Breast epithelium (tissue), 4 donors: Measurements from ENCODE around the gene CCDC54. TPM values are rescaled to one million over a fixed set of nuclear protein-coding genes. Genes with fewer than 3 reads are reported as not detected.

ENCODE experiments used
- DNase-seq, 2 donors: peaks; one replicate each; pipeline ENCODE4 v3.0.0-alpha.2; 2019; ENCODE audit warnings: low spot score in 2 of 2
- H3K27ac ChIP-seq, 2 donors: fragments of 200-600 bp; sonication (generic) in 1 of 2; one replicate each; pipeline ENCODE4 v1.5.1; 2016 to 2019; ENCODE audit warnings: mild to moderate bottlenecking in 1 of 2
- H3K27me3 ChIP-seq, 2 donors: fragments of 200-600 bp; sonication (generic) in 1 of 2; one replicate each; pipeline versions ENCODE4 v1.5.1 to v1.6.0; 2017 to 2019; ENCODE audit warnings: control low read depth in 1 of 2, mild to moderate bottlenecking in 1 of 2
- H3K36me3 ChIP-seq: fragments of 200-600 bp; one replicate; pipeline ENCODE4 v1.5.1; 2019
- H3K4me1 ChIP-seq, 2 donors: fragments of 200-600 bp; sonication (generic); one replicate each; pipeline ENCODE4 v1.5.1; 2016 to 2019; ENCODE audit warnings: control low read depth in 1 of 2
- H3K4me3 ChIP-seq, 3 donors: fragments of 200-600 bp; sonication (generic); 1 replicate in 2 of 3; 2 replicates in 1 of 3; pipeline ENCODE4 v1.5.1; 2016 to 2019; ENCODE audit warnings: mild to moderate bottlenecking in 3 of 3, moderate library complexity in 2 of 3
- H3K9me3 ChIP-seq, 2 donors: fragments of 200-600 bp; sonication (generic) in 1 of 2; one replicate each; pipeline ENCODE4 v1.5.1; 2016 to 2019; ENCODE audit warnings: control low read depth in 1 of 2
- CTCF ChIP-seq, 3 donors: fragments of 450-650 bp; IDR thresholded peaks; one replicate each; pipeline ENCODE4 v1.5.1; 2016 to 2017; ENCODE audit warnings: antibody characterized with exemption in 3 of 3, mild to moderate bottlenecking in 3 of 3, moderate library complexity in 3 of 3
- POLR2A ChIP-seq: fragments of 450-650 bp; IDR thresholded peaks from one replicate; pipeline ENCODE4 v1.6.1; 2016; ENCODE audit warnings: antibody characterized with exemption, mild to moderate bottlenecking, moderate library complexity
- POLR2AphosphoS5 ChIP-seq, 3 donors: sonication (generic); formaldehyde crosslinking; IDR thresholded peaks; one replicate each; pipeline ENCODE4 v1.6.1; 2017; ENCODE audit warnings: antibody characterized with exemption in 3 of 3
- intact Hi-C: fragments of 100-400 bp; cut with DNase I; formaldehyde crosslinking; loops from one replicate; pipeline ENCODE4 v1.15.1; 2023; ENCODE audit warnings: low total_unique reads
- total RNA-seq, 3 donors: library from RNA; depleted of rRNA; stranded (reverse); fragments of >200 nt; gene quantifications; one replicate each; pipeline ENCODE4 v1.1.0, GENCODE V29; 2016

The CCDC54 gene
- total RNA-seq, 3 donors from 2014 or later, result 0.33 TPM; not detected in 2

- no peak overlapping the region for H3K27ac ChIP-seq
- DNase-seq, result no peak
- no peaks in the 10 kb centered on the region for H3K36me3 ChIP-seq
- H3K4me1 ChIP-seq, result no peaks in the 10 kb centered on the region
- H3K27me3 ChIP-seq, result no peaks in the 10 kb centered on the region
- H3K9me3 ChIP-seq, result no peaks in the 10 kb centered on the region
- TF ChIP-seq POLR2A, result no peak
- no peak for TF ChIP-seq POLR2AphosphoS5 (IDR thresholded peaks at IDR 0.05)
- no peak for TF ChIP-seq CTCF (IDR thresholded peaks at IDR 0.05)
- intact Hi-C loops, result no loop called here
- no peak overlapping the region for H3K4me3 ChIP-seq
These were observed 47.8 kb downstream of the CCDC54 start for GRCh38 chr3:107425033-107425432.

DNA sequence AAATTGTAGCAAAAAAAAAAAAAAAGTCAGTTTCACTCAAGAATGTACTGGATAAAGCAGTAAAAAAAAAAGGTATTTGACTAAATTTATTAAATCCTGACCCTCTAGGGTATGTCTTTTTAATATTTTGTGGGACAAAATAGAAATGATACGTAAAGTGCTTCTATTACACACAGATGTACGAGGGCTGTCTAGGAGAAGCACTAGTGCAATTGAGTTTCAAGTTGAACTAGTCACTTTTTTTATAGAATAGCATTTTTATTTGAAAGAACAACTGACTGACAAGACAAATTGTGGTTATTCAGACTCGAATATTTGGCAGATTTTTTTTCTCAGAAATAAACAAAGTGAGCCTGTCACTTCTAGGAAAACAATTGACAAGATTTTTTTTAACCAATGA lies 49.0 kb downstream of the CCDC54 start:
- H3K27ac ChIP-seq, result no peak overlapping the region
- H3K36me3 ChIP-seq, result no peaks in the 10 kb centered on the region
- intact Hi-C loops, result no loop called here
- no peaks in the 10 kb centered on the region for H3K4me1 ChIP-seq
- TF ChIP-seq POLR2AphosphoS5 (IDR thresholded peaks at IDR 0.05) (no peak), POLR2A (no peak), CTCF (IDR thresholded peaks at IDR 0.05) (no peak)
- no peaks in the 10 kb centered on the region for H3K9me3 ChIP-seq
- no peak for DNase-seq
- no peak overlapping the region for H3K4me3 ChIP-seq
- H3K27me3 ChIP-seq, result no peaks in the 10 kb centered on the region

Other genes with a start within 250 kb of the CCDC54 start
- 10 to 100 TPM; 59.0 to 95.9 (median 70.8) TPM for gene BBX, start 145.5 kb downstream of the CCDC54 start, total RNA-seq